PC-3 (cell line): ENCODE measurements around the gene DOCK4. TPM values are rescaled to one million over a fixed set of nuclear protein-coding genes. Genes with fewer than 3 reads are reported as not detected.

Source experiments
- ATAC-seq: fragments of 200-7000 bp; cut with Tn5 transposase; 2 replicates; pipeline ENCODE4 v1.9.1; 2020; ENCODE audit warnings: mild to moderate bottlenecking, moderate library complexity
- BruUV-seq: library from RNA; stranded (reverse); fragments of 400-500 nt; replicated peaks from 2 replicates; lab custom pipeline; 2021; lab: Mats Ljungman, UMichigan
- CTCF ChIA-PET: fragments of 300-600 bp; sonication (Branson Sonifier 250); formaldehyde crosslinking; loops from one replicate; lab custom pipeline; 2022; ENCODE audit warnings: antibody characterized with exemption; lab: Charles Lee
- POLR2A ChIA-PET: fragments of 300-600 bp; sonication (Branson Sonifier 250); formaldehyde crosslinking; loops from one replicate; lab custom pipeline; 2022; ENCODE audit warnings: antibody characterized with exemption; ENCODE audit not compliant: unreplicated experiment; lab: Charles Lee
- DNase-seq: peaks from one replicate; pipeline ENCODE4 v3.0.0-alpha.2; 2015
- H2AFZ ChIP-seq: fragments of 300-600 bp; sonication (generic); 2 replicates; pipeline ENCODE4 v1.6.0; 2016; ENCODE audit warnings: antibody characterized with exemption, low read length
- H3F3A ChIP-seq: fragments of 300-600 bp; sonication (generic); one replicate; pipeline ENCODE4 v1.6.0; 2017; ENCODE audit warnings: antibody characterized with exemption, low read length, control low read depth, mild to moderate bottlenecking; ENCODE audit not compliant: unreplicated experiment
- H3K27ac ChIP-seq: fragments of 300-600 bp; sonication (generic); 2 replicates; pipeline ENCODE4 v1.5.1; 2016; ENCODE audit warnings: mild to moderate bottlenecking, low read length
- H3K27me3 ChIP-seq: fragments of 300-600 bp; sonication (generic); 2 replicates; pipeline ENCODE4 v1.6.1; 2016; ENCODE audit warnings: low read length, mixed read lengths
- H3K36me3 ChIP-seq: fragments of 300-600 bp; sonication (generic); 2 replicates; pipeline ENCODE4 v1.6.1; 2016; ENCODE audit warnings: low read depth, mixed run types, low read length, mixed read lengths
- H3K4me1 ChIP-seq: fragments of 300-600 bp; sonication (generic); 2 replicates; pipeline ENCODE4 v1.5.1; 2016; ENCODE audit warnings: low read length; ENCODE audit not compliant: insufficient read depth
- H3K4me2 ChIP-seq: fragments of 300-600 bp; sonication (generic); 2 replicates; pipeline ENCODE4 v1.6.0; 2016; ENCODE audit warnings: low read length
- H3K4me3 ChIP-seq: fragments of 300-600 bp; sonication (generic); 2 replicates; pipeline ENCODE4 v1.5.1; 2016; ENCODE audit warnings: mild to moderate bottlenecking, low read length, mixed read lengths
- H3K79me2 ChIP-seq: fragments of 300-600 bp; sonication (generic); 2 replicates; pipeline ENCODE4 v1.6.1; 2017; ENCODE audit warnings: low read length, mixed read lengths
- H3K9ac ChIP-seq: fragments of 300-600 bp; sonication (generic); 2 replicates; pipeline ENCODE4 v1.6.0; 2016; ENCODE audit warnings: mild to moderate bottlenecking, low read length
- H3K9me2 ChIP-seq: fragments of 300-600 bp; sonication (generic); replicated peaks from 2 replicates; pipeline ENCODE4 v1.6.1; 2016; ENCODE audit warnings: mixed run types, low read length, mixed read lengths
- H3K9me3 ChIP-seq: fragments of 300-600 bp; sonication (generic); 2 replicates; pipeline ENCODE4 v1.6.1; 2016; ENCODE audit warnings: low read length, mixed read lengths
- H4K20me1 ChIP-seq: fragments of 300-600 bp; sonication (generic); 2 replicates; pipeline ENCODE4 v1.6.1; 2016; ENCODE audit warnings: low read length, mixed read lengths
- CTCF ChIP-seq: fragments of 300-600 bp; sonication (generic); conservative IDR thresholded peaks from 2 replicates; pipeline ENCODE4 v1.5.1; 2017; ENCODE audit warnings: antibody characterized with exemption, low read depth, mild to moderate bottlenecking, low read length
- EZH2 ChIP-seq: fragments of 300-600 bp; sonication (generic); IDR thresholded peaks from one replicate; pipeline ENCODE4 v1.6.1; 2017; ENCODE audit warnings: antibody characterized with exemption, mild to moderate bottlenecking, low read length; ENCODE audit not compliant: unreplicated experiment
- EZH2phosphoT487 ChIP-seq: fragments of 300-600 bp; sonication (generic); IDR thresholded peaks from 2 replicates; pipeline ENCODE4 v1.6.1; 2018; ENCODE audit warnings: mild to moderate bottlenecking, antibody characterized with exemption, low read length, borderline replicate concordance
- intact Hi-C: fragments of 100-400 bp; cut with micrococcal nuclease; formaldehyde crosslinking; loops from 2 replicates; pipeline ENCODE4 v1.9.0; 2023
- total RNA-seq: library from RNA; depleted of rRNA; stranded (reverse); fragments of >200 nt; gene quantifications from 2 replicates; pipeline ENCODE4 v1.2.3, GENCODE V29; 2014

Gene DOCK4
- total RNA-seq, 1 experiment from 2014 or later = 25.4 TPM

GRCh38 chr7:111827863-111828504 is 378.2 kb downstream of the DOCK4 start:
- Histone ChIP-seq H3K9me3 (no peaks in the 10 kb centered on the region), H3K9me2 (no peaks in the 10 kb centered on the region), H3K27ac (no peak overlapping the region), H3K79me2 (no peaks in the 10 kb centered on the region), H3K36me3 (no peaks in the 10 kb centered on the region; the same call in 1 of the 2 replicates), H3K9ac (no peak overlapping the region), H3K4me2 (peak overlapping the region; percentile 10; the same call in 1 of the 2 replicates), H3K4me3 (no peak overlapping the region), H3K27me3 (no peaks in the 10 kb centered on the region), H4K20me1 (no peaks in the 10 kb centered on the region), H3K4me1 (peaks cover 4% of the 10 kb centered on the region), H2AFZ (no peak overlapping the region), H3F3A (no peaks in the 10 kb centered on the region)
- ATAC-seq (peak; percentile 100), DNase-seq (peak; percentile 58)
- ChIA-PET POLR2A (interaction anchor here (0.5 kb wide), 1 partner anchor 311 kb away, joined by 3 read pairs; no protein-coding TSS in a partner anchor), CTCF (interaction anchor here (0.7 to 1.0 kb wide), 3 partner anchors 25 to 65 kb away, joined by 3 to 4 read pairs (median 3); no protein-coding TSS in a partner anchor)
- intact Hi-C loops = no loop called here
- TF ChIP-seq EZH2 (no peak), CTCF (no peak), EZH2phosphoT487 (no peak)
- BruUV-seq = no TSS peak

DNA sequence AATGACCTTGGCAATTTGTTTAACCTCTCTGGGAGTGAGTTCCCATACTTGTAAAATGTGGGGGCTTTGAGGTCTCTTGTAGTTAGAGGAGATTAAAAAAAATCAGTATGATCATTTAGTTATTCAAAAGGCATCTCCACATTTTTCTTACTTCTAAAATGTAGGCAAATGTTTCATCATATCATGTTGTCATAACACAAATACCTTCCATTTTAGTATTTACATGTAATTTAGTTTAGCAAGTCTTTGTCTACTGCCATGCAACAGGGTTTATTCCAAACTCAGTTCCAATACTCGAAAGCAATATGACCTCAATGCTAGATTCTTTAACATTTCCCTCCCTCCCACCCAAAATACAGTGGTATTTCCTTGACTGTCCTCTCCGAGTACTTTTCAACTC is 381.2 kb downstream of the DOCK4 start:
- Histone ChIP-seq H3K27me3 (no peaks in the 10 kb centered on the region), H4K20me1 (no peaks in the 10 kb centered on the region), H3K27ac (no peak overlapping the region), H3K9me2 (no peaks in the 10 kb centered on the region), H3K4me3 (no peak overlapping the region), H3K79me2 (no peaks in the 10 kb centered on the region), H3K4me2 (no peak overlapping the region), H3K36me3 (no peaks in the 10 kb centered on the region), H3K9me3 (no peaks in the 10 kb centered on the region), H3K4me1 (peaks cover 4% of the 10 kb centered on the region), H3K9ac (no peak overlapping the region), H3F3A (no peaks in the 10 kb centered on the region), H2AFZ (no peak overlapping the region)
- no peak for ATAC-seq
- DNase-seq = no peak
- intact Hi-C loops = no loop called here
- TF ChIP-seq EZH2 (no peak), EZH2phosphoT487 (no peak), CTCF (no peak)
- CTCF ChIA-PET = no interaction called here
- POLR2A ChIA-PET = no interaction called here
- no TSS peak for BruUV-seq

DNA sequence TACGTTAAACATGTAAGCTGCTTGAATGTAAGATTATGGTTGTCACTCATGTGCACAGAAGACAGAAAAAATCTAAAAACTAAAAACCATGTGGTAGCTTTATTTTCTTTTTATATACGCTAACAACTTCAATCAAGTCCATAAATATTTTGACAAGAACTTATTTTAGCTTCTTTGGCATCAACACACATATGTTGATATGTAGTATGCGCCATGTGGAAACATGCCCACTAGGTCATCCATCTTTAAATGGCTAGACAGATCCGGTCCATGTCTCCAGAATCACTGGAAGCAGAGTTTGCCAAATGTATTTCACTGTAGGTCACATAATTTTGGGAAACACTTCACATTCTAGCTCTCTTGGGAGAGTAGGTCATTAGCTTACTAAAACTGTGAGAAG is 382.4 kb downstream of the DOCK4 start:
- Histone ChIP-seq H3K4me2 (no peak overlapping the region), H3K27ac (no peak overlapping the region), H3K9me3 (no peaks in the 10 kb centered on the region), H3K36me3 (no peaks in the 10 kb centered on the region), H3K9me2 (no peaks in the 10 kb centered on the region), H2AFZ (no peak overlapping the region), H3K27me3 (no peaks in the 10 kb centered on the region), H3K4me1 (peaks cover 4% of the 10 kb centered on the region), H3K79me2 (no peaks in the 10 kb centered on the region), H3K9ac (no peak overlapping the region), H3F3A (no peaks in the 10 kb centered on the region), H4K20me1 (no peaks in the 10 kb centered on the region), H3K4me3 (no peak overlapping the region)
- ATAC-seq (no peak), DNase-seq (no peak)
- ChIA-PET CTCF (no interaction called here), POLR2A (interaction anchor here (0.6 kb wide), 1 partner anchor 391 kb away, joined by 3 read pairs; no protein-coding TSS in a partner anchor)
- BruUV-seq = no TSS peak
- TF ChIP-seq EZH2 (no peak), EZH2phosphoT487 (no peak)
- intact Hi-C loops = no loop called here
